Gastrocnemius medialis (tissue), 4 donors: Measurements from ENCODE around the gene ATP2A2.

Experiments
- POLR2A ChIP-seq, 2 donors: fragments of 450-650 bp; IDR thresholded peaks; one replicate each; pipeline ENCODE4 v1.6.1; 2017; ENCODE audit warnings: antibody characterized with exemption in 2 of 2, mild to moderate bottlenecking in 2 of 2, moderate library complexity in 2 of 2
- TF ChIP-seq, protein P1 (sequence below), 5 experiments: fragments of 450-650 bp in 3 of 5; fragments of 200-600 bp in 2 of 5; sonication (generic) in 2 of 5; IDR thresholded peaks in 4 of 5; conservative IDR thresholded peaks in 1 of 5; 1 replicate in 4 of 5; 2 replicates in 1 of 5; pipeline ENCODE4 v1.5.1; 2016 to 2019; ENCODE audit warnings: antibody characterized with exemption in 5 of 5, mild to moderate bottlenecking in 3 of 5, moderate library complexity in 3 of 5

DNA sequence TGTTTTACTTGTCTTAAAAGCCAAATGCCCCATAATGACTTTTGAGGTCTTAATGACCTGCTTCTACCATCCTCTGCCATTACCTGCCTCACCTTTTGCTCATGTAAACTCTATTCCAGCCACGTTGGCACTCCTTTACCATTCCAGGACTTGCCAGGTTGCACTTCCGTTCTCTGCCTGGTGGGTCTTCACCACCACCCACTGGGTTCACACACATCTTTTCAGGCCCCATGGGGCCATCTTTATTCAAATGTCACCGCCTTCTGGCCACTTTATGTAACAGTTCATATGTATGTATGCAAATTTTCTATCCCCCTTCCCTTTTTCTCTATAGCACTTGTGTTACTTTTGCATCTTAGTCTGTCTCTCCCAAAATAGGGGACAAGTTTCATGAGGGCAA, 57.7 kb downstream of the ATP2A2 start:
- TF ChIP-seq, protein P1, sequence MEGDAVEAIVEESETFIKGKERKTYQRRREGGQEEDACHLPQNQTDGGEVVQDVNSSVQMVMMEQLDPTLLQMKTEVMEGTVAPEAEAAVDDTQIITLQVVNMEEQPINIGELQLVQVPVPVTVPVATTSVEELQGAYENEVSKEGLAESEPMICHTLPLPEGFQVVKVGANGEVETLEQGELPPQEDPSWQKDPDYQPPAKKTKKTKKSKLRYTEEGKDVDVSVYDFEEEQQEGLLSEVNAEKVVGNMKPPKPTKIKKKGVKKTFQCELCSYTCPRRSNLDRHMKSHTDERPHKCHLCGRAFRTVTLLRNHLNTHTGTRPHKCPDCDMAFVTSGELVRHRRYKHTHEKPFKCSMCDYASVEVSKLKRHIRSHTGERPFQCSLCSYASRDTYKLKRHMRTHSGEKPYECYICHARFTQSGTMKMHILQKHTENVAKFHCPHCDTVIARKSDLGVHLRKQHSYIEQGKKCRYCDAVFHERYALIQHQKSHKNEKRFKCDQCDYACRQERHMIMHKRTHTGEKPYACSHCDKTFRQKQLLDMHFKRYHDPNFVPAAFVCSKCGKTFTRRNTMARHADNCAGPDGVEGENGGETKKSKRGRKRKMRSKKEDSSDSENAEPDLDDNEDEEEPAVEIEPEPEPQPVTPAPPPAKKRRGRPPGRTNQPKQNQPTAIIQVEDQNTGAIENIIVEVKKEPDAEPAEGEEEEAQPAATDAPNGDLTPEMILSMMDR (IDR thresholded peaks at IDR 0.05 in 4 of 5, conservative IDR thresholded peaks at IDR 0.05 in 1 of 5) = peak in 1 of 5 experiments; percentile 3
- no peak for TF ChIP-seq POLR2A (IDR thresholded peaks at IDR 0.05)
